ENCODE measurements around the gene FEZ2. TPM values are rescaled to one million over a fixed set of nuclear protein-coding genes. Genes with fewer than 3 reads are reported as not detected.

Gene FEZ2
- total RNA-seq, 4 donors from 2014 or later, result 34.3 to 51.6 (median 44.5) TPM

GRCh38 chr2:36564377-36564930 lies 33.5 kb downstream of the FEZ2 start:
- Histone ChIP-seq H3K9me3 (no peaks in the 10 kb centered on the region), H3K27me3 (no peaks in the 10 kb centered on the region), H3K4me1 (peaks cover 12 to 16% of the 10 kb centered on the region in 2 donors), H3K36me3 (no peaks in the 10 kb centered on the region), H3K4me3 (replicated peaks in 1 of 3) (no peak overlapping the region), H3K27ac (no peak overlapping the region)
- intact Hi-C loops (cut with DNase I), result no loop called here
- no peak for DNase-seq
- 91 to 95% methylated on average over 11 of the region's 11 CpGs for WGBS, 2 donors
- TF ChIP-seq POLR2A (IDR thresholded peaks at IDR 0.05) (no peak), CTCF (IDR thresholded peaks at IDR 0.05) (no peak)

- Histone ChIP-seq H3K36me3 (no peaks in the 10 kb centered on the region), H3K27ac (peak overlapping the region; percentile 16 to 52 (median 37)), H3K9me3 (no peaks in the 10 kb centered on the region), H3K4me1 (peaks cover 12 to 16% of the 10 kb centered on the region in 2 donors), H3K4me3 (replicated peaks in 1 of 3) (no peak overlapping the region), H3K27me3 (no peaks in the 10 kb centered on the region)
- no peak for TF ChIP-seq POLR2A (IDR thresholded peaks at IDR 0.05)
- no peak for TF ChIP-seq CTCF (IDR thresholded peaks at IDR 0.05)
- intact Hi-C loops (cut with DNase I), result no loop called here
- 57 to 68% methylated on average over 3 of the region's 3 CpGs for WGBS, 2 donors
- DNase-seq, result peak in 1 of 2 donors; percentile 13
These were observed 34.9 kb downstream of the FEZ2 start for GRCh38 chr2:36562973-36563532.

GRCh38 chr2:36562240-36562639 lies 35.7 kb downstream of the FEZ2 start:
- no peak for DNase-seq
- intact Hi-C loops (cut with DNase I), result no loop called here
- peak overlapping the region; percentile 16 to 52 (median 37) for H3K27ac ChIP-seq
- no peak for TF ChIP-seq POLR2A (IDR thresholded peaks at IDR 0.05)
- TF ChIP-seq CTCF (IDR thresholded peaks at IDR 0.05), result no peak
- no peak overlapping the region for H3K4me3 ChIP-seq (replicated peaks in 1 of 3)
- no peaks in the 10 kb centered on the region for H3K27me3 ChIP-seq
- no peaks in the 10 kb centered on the region for H3K9me3 ChIP-seq
- H3K36me3 ChIP-seq, result no peaks in the 10 kb centered on the region
- peaks cover 12 to 16% of the 10 kb centered on the region in 2 donors for H3K4me1 ChIP-seq
- 93 to 96% methylated on average over 1 of the region's 1 CpG for WGBS, 2 donors

GRCh38 chr2:36561237-36561944 lies 36.6 kb downstream of the FEZ2 start:
- TF ChIP-seq CTCF (IDR thresholded peaks at IDR 0.05) (no peak), POLR2A (IDR thresholded peaks at IDR 0.05) (no peak)
- H3K27me3 ChIP-seq, result no peaks in the 10 kb centered on the region

GRCh38 chr2:36560726-36561125 lies 37.2 kb downstream of the FEZ2 start:
- Histone ChIP-seq H3K4me3 (replicated peaks in 1 of 3) (no peak overlapping the region), H3K9me3 (no peaks in the 10 kb centered on the region), H3K27ac (no peak overlapping the region), H3K36me3 (no peaks in the 10 kb centered on the region), H3K4me1 (peaks cover 12 to 16% of the 10 kb centered on the region in 2 donors), H3K27me3 (no peaks in the 10 kb centered on the region)
- intact Hi-C loops (cut with DNase I), result no loop called here
- no peak for DNase-seq
- TF ChIP-seq CTCF (IDR thresholded peaks at IDR 0.05) (no peak), POLR2A (IDR thresholded peaks at IDR 0.05) (no peak)
- WGBS, 2 donors, result 97 to 99% methylated on average over 5 of the region's 5 CpGs

More at GRCh38 chr2:36561237-36561944, 36.6 kb downstream of the FEZ2 start:
- H3K36me3 ChIP-seq, result no peaks in the 10 kb centered on the region
- intact Hi-C loops (cut with DNase I), result no loop called here
- H3K27ac ChIP-seq, result peak overlapping the region in 1 of 3 donors; percentile 37
- no peak for DNase-seq
- no peaks in the 10 kb centered on the region for H3K9me3 ChIP-seq
- no peak overlapping the region for H3K4me3 ChIP-seq (replicated peaks in 1 of 3)
- H3K4me1 ChIP-seq, result peaks cover 12 to 16% of the 10 kb centered on the region in 2 donors
- 81 to 84% methylated on average over 8 of the region's 8 CpGs for WGBS, 2 donors

Data from thyroid gland (tissue), 4 donors.